Type B pancreatic cell (in vitro differentiated cells): ENCODE measurements around the gene CDH24. TPM values are rescaled to one million over a fixed set of nuclear protein-coding genes. Genes with fewer than 3 reads are reported as not detected.

Experiments
- DNase-seq: peaks from one replicate; pipeline ENCODE4 v3.0.0; 2021; ENCODE audit warnings: mixed read lengths; ENCODE audit not compliant: unreplicated experiment; ENCODE audit errors: extremely low spot score
- H3K27ac Mint-ChIP-seq: 2 replicates; pipeline ENCODE4 v1.8.0; 2021; ENCODE audit warnings: mild to moderate bottlenecking, mixed read lengths
- H3K27me3 Mint-ChIP-seq: 2 replicates; pipeline ENCODE4 v1.8.0; 2021; ENCODE audit warnings: mixed read lengths
- H3K36me3 Mint-ChIP-seq: 2 replicates; pipeline ENCODE4 v1.8.0; 2021; ENCODE audit warnings: mixed read lengths
- H3K4me1 Mint-ChIP-seq: one replicate; pipeline ENCODE4 v1.8.0; 2021; ENCODE audit warnings: mixed read lengths; ENCODE audit not compliant: unreplicated experiment
- H3K4me3 Mint-ChIP-seq: 2 replicates; pipeline ENCODE4 v1.8.0; 2021; ENCODE audit warnings: mild to moderate bottlenecking, mixed read lengths
- H3K9me3 Mint-ChIP-seq: 2 replicates; pipeline ENCODE4 v1.8.0; 2021; ENCODE audit warnings: mixed read lengths
- total RNA-seq: library from RNA; stranded (reverse); gene quantifications from 2 replicates; pipeline ENCODE4 v1.2.1, GENCODE V29; 2021; ENCODE audit warnings: low replicate concordance
- TF ChIP-seq, protein P1 (sequence below): fragments of 200-600 bp; sonication (generic); conservative IDR thresholded peaks from 2 replicates; pipeline ENCODE4 v1.5.0; 2021; ENCODE audit warnings: antibody characterized with exemption, mild to moderate bottlenecking

CDH24 gene
- total RNA-seq, 1 donor from 2014 or later, result 20.4 TPM

GRCh38 chr14:23023795-23024152 is 33.5 kb downstream of the CDH24 start:
- TF ChIP-seq, protein P1, sequence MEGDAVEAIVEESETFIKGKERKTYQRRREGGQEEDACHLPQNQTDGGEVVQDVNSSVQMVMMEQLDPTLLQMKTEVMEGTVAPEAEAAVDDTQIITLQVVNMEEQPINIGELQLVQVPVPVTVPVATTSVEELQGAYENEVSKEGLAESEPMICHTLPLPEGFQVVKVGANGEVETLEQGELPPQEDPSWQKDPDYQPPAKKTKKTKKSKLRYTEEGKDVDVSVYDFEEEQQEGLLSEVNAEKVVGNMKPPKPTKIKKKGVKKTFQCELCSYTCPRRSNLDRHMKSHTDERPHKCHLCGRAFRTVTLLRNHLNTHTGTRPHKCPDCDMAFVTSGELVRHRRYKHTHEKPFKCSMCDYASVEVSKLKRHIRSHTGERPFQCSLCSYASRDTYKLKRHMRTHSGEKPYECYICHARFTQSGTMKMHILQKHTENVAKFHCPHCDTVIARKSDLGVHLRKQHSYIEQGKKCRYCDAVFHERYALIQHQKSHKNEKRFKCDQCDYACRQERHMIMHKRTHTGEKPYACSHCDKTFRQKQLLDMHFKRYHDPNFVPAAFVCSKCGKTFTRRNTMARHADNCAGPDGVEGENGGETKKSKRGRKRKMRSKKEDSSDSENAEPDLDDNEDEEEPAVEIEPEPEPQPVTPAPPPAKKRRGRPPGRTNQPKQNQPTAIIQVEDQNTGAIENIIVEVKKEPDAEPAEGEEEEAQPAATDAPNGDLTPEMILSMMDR, result no peak
- no peak for DNase-seq
- Mint-ChIP-seq H3K4me1 (peaks cover 50% of the 10 kb centered on the region), H3K9me3 (no peaks in the 10 kb centered on the region), H3K4me3 (no peak overlapping the region), H3K27ac (no peak overlapping the region), H3K36me3 (peaks cover 26% of the 10 kb centered on the region), H3K27me3 (no peaks in the 10 kb centered on the region)

GRCh38 chr14:23023022-23023794 is 34.1 kb downstream of the CDH24 start:
- Mint-ChIP-seq H3K27me3 (no peaks in the 10 kb centered on the region), H3K4me3 (no peak overlapping the region), H3K9me3 (no peaks in the 10 kb centered on the region), H3K4me1 (peaks cover 50% of the 10 kb centered on the region), H3K36me3 (peaks cover 24% of the 10 kb centered on the region), H3K27ac (no peak overlapping the region)
- TF ChIP-seq, protein P1, result no peak
- no peak for DNase-seq

- TF ChIP-seq, protein P1, result no peak
- peaks cover 19% of the 10 kb centered on the region for H3K36me3 Mint-ChIP-seq
- peaks cover 47% of the 10 kb centered on the region for H3K4me1 Mint-ChIP-seq
- no peak overlapping the region for H3K27ac Mint-ChIP-seq
- DNase-seq, result no peak
- H3K9me3 Mint-ChIP-seq, result no peaks in the 10 kb centered on the region
- H3K27me3 Mint-ChIP-seq, result no peaks in the 10 kb centered on the region
- H3K4me3 Mint-ChIP-seq, result no peak overlapping the region
Measured at GRCh38 chr14:23021889-23022442, 35.4 kb downstream of the CDH24 start.

DNA sequence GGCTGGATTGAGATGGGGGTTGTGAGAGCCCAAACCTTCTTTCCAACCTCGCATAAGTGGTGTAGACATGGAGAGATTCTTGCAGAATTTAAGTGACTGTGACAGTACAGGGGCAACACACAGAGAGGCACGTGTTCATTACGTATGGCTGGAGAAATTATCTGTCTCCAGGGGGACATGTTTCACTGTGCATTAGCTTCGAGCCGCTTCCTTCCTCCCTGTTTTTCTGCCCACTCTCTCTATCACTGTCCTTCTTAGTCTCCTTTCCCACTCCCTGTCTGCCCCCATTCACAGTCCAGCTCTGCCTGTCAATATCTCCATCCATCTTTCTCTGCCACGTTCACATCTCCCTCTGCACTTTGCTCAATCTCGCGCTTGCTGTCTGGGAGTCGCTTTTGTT is 35.9 kb downstream of the CDH24 start:
- peaks cover 47% of the 10 kb centered on the region for H3K4me1 Mint-ChIP-seq
- H3K27me3 Mint-ChIP-seq, result no peaks in the 10 kb centered on the region
- TF ChIP-seq, protein P1, result no peak
- H3K9me3 Mint-ChIP-seq, result no peaks in the 10 kb centered on the region
- no peak overlapping the region for H3K4me3 Mint-ChIP-seq
- DNase-seq, result no peak
- peaks cover 19% of the 10 kb centered on the region for H3K36me3 Mint-ChIP-seq
- H3K27ac Mint-ChIP-seq, result no peak overlapping the region

DNA sequence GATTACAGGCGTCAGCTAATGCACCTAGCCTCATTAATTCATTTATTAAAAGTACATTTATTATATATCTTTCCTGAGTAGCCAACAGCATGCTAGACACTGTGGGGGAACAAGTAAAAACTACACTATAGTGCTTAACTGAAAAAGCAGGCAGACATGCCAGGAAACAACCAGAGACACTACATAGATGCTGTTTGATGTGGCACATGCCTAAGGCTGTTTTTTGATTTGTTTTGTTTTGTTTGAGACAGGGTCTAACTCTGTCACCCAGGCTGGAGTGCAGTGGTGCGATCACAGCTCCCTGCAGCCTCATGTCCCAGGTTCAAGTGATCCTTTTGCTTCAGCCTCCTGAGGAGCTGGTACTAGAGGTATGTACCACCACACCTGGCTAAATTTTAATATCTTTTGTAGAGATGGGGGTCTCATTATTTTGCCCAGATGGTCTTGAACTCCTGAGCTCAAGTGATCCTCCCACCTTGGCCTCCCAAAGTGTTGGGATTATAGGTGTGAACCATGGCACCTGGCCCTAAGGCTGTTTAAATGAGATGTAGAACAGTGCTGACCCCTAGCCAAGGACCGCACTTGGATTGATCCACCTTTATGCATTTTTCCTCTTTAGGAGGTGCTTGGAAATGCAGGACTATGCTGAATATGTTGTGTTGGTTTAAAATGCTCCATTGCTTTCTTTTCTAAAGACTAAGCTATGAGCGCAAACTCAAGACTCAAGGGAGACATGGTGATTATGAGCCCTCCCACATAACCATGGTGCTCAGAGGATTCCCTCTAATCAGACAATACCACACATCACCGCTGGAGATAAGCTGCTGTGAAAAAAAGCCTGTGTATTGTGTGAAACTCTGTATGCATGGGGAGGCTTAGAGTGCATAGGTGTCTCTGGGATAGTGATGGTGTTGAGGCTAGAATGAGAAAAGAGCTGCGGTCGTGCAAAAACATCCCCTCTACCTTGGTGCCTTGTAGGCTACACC is 36.9 kb downstream of the CDH24 start:
- peaks cover 4% of the 10 kb centered on the region for H3K27me3 Mint-ChIP-seq
- TF ChIP-seq, protein P1, result no peak
- peaks cover 10% of the 10 kb centered on the region for H3K36me3 Mint-ChIP-seq
- H3K27ac Mint-ChIP-seq, result no peak overlapping the region
- H3K9me3 Mint-ChIP-seq, result no peaks in the 10 kb centered on the region
- no peak for DNase-seq
- H3K4me1 Mint-ChIP-seq, result peaks cover 48% of the 10 kb centered on the region
- no peak overlapping the region for H3K4me3 Mint-ChIP-seq
